MM.1S (cell line): ENCODE measurements around the gene C14orf119.

Experiments used
- EZH2 ChIP-seq: fragments of 300-600 bp; sonication (generic); optimal IDR thresholded peaks from 2 replicates; pipeline ENCODE3; 2017; ENCODE audit warnings: low read depth, mild to moderate bottlenecking, antibody characterized with exemption, low read length, mixed read lengths
- EZH2phosphoT487 ChIP-seq: fragments of 300-600 bp; sonication (generic); IDR thresholded peaks from 2 replicates; pipeline ENCODE4 v1.6.1; 2018; ENCODE audit warnings: antibody characterized with exemption, low read length
- TF ChIP-seq, protein P1 (sequence below): fragments of 300-600 bp; sonication (generic); IDR thresholded peaks from 2 replicates; pipeline ENCODE4 v1.5.1; 2016; ENCODE audit warnings: antibody characterized with exemption, low read length, mixed read lengths

- TF ChIP-seq, protein P1, sequence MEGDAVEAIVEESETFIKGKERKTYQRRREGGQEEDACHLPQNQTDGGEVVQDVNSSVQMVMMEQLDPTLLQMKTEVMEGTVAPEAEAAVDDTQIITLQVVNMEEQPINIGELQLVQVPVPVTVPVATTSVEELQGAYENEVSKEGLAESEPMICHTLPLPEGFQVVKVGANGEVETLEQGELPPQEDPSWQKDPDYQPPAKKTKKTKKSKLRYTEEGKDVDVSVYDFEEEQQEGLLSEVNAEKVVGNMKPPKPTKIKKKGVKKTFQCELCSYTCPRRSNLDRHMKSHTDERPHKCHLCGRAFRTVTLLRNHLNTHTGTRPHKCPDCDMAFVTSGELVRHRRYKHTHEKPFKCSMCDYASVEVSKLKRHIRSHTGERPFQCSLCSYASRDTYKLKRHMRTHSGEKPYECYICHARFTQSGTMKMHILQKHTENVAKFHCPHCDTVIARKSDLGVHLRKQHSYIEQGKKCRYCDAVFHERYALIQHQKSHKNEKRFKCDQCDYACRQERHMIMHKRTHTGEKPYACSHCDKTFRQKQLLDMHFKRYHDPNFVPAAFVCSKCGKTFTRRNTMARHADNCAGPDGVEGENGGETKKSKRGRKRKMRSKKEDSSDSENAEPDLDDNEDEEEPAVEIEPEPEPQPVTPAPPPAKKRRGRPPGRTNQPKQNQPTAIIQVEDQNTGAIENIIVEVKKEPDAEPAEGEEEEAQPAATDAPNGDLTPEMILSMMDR = no peak
- no peak for TF ChIP-seq EZH2phosphoT487
- TF ChIP-seq EZH2 = no peak
Measured at GRCh38 chr14:23052182-23052623, 43.1 kb upstream of the C14orf119 start.
